ENCODE measurements around the gene SPOUT1.

SPOUT1 gene

DNA sequence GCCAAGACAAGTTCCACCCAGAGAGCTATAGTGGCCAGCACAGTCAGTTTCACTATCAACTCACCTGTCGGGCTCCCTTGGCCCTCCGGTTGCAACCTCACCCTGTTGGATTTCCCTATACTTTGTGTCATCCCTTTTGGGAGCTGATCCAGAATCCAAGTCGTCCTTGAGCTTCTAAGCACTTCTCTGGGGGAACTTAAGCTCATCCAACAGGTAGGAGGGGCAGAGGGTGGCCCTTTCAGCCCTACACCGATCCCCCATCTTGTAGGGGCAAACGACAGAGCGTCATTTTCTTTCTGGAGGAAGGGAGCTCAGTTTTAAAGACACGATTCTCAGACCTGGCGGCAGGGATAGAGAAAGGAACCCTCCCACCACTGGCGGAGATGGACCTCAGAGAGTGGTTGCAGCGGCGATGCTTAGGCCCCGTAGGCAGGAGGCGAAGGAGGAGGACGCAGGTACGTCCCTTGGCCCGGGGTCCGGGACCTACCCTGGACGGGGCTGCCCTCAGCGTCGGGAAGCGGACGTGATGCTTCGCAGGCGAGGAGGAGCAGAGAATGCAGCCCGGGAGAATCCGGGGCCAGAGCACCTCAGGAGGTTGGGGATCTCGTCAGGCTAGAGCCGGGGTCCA is 58.4 kb downstream of the SPOUT1 start:
- DNase-seq = no peak

DNA sequence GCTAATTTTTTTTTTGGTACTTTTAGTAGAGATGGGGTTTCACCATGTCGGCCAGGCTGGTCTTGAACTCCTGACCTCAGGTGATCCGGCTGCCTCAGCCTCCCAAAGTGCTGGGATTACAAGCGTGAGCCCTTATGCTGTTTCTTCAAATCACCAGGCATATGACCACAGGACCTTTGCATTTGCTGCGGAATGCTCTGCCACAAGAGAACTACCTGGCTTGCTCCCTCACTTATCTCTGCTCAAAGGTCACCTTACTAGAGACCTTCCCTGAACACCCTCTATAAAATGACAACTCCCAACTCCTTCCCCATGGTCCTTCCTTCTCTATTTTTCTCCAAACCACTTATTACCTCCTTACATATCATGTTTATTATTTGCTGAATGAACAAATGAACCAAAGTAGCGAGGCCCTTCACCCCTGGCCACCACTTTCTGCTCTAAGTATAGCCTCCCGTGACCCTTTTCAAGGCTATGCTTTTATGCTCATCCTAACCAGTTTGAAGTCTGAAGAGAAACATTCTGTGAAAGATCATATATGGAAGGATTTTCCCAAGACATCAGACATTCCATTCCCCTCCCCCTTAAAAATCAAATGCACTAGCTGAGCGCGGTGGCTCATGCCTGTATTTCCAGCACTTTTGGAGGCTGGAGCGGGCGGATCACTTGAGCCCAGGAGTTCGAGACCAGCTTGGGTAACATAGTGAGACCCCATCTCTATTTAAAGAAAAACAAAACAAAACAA is 59.1 kb downstream of the SPOUT1 start:
- DNase-seq = no peak

Measured in NCI-H1436 (cell line).